Measurements from ENCODE around the gene HERC6.

DNA sequence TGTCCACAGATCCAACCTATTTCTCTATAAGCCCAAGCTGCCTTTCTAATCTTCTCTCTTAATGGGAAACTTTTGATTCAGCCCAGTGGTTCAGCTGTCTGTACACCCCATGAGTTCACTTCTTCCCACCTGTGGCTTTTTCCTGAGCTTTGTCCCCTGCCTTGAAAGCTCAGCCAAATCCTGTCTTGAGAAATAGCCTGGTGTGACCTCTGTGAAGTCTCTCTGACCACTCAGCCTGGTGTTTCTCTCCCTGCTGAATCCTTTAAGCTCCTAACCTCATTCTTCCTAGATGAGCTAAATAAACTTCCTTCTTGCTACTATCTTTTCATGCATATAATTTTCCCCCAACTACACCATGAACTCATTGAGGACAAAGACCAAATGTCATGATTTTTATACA is 63.0 kb downstream of the HERC6 start:
- TF ChIP-seq CTCF (IDR thresholded peaks at IDR 0.05; ENCODE audit: low read depth, low read length): no peak
- TF ChIP-seq MYC (IDR thresholded peaks at IDR 0.05; ENCODE audit: low read depth, low read length): no peak
- no peak for TF ChIP-seq POLR2A (IDR thresholded peaks at IDR 0.05; ENCODE audit: extremely low read depth, insufficient read length)
- TF ChIP-seq, protein P1, sequence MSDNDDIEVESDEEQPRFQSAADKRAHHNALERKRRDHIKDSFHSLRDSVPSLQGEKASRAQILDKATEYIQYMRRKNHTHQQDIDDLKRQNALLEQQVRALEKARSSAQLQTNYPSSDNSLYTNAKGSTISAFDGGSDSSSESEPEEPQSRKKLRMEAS (IDR thresholded peaks at IDR 0.05; ENCODE audit: low read depth, low read length): no peak
